COLO829 (cell line): ENCODE results near the gene PARP2.
"Not testable (repeated sequence)": the region's sequence is repeated elsewhere in the genome, so short reads cannot be mapped to it uniquely, and the experiment has no call there.

ENCODE experiments used
- DNase-seq: peaks from one replicate; pipeline ENCODE4 v3.0.0; 2012; ENCODE audit warnings: low spot score

PARP2 gene

GRCh38 chr14:20343092-20343861 lies at the start of gene PARP2:
Gene PARP2 (plus strand): TSS chr14:20343635. CDS start chr14:20343642, 7 bp downstream.
- peak; percentile 98 for DNase-seq

GRCh38 chr14:20294636-20295035 lies 48.8 kb upstream of the PARP2 start:
- no peak for DNase-seq

GRCh38 chr14:20295067-20295466 lies 48.4 kb upstream of the PARP2 start:
- no peak for DNase-seq

GRCh38 chr14:20302042-20302755 lies 41.2 kb upstream of the PARP2 start:
- no peak for DNase-seq

- peak; percentile 82 for DNase-seq
These were observed 38.0 kb upstream of the PARP2 start, which contains the start of gene TTC5 for GRCh38 chr14:20305265-20306078. Gene TTC5 (minus strand): TSS chr14:20305951. CDS start chr14:20305937, 14 bp downstream.

GRCh38 chr14:20306079-20306423 lies 37.4 kb upstream of the PARP2 start:
- DNase-seq, result no peak

- DNase-seq, result no peak
These were observed 29.4 kb upstream of the PARP2 start for GRCh38 chr14:20314026-20314425.

GRCh38 chr14:20317720-20318119 lies 25.7 kb upstream of the PARP2 start:
- no peak for DNase-seq

- DNase-seq, result peak; percentile 69
These were observed 16.2 kb upstream of the PARP2 start for GRCh38 chr14:20327005-20327869.

- no peak for DNase-seq
These were observed 14.7 kb upstream of the PARP2 start for GRCh38 chr14:20328705-20329104.

GRCh38 chr14:20329355-20329754 lies 14.1 kb upstream of the PARP2 start:
- DNase-seq, result no peak

- no peak for DNase-seq
These were observed 12.3 kb upstream of the PARP2 start for GRCh38 chr14:20331053-20331613.

GRCh38 chr14:20332431-20332787 lies 11.0 kb upstream of the PARP2 start:
- DNase-seq, result no peak

- DNase-seq, result peak; percentile 92
These were observed 10.5 kb upstream of the PARP2 start, which contains the start of gene CCNB1IP1 for GRCh38 chr14:20332788-20333493. Gene CCNB1IP1 (minus strand): TSS chr14:20333279. CDS start chr14:20316523, 16,756 bp downstream.

- no peak for DNase-seq
These were observed 10.0 kb upstream of the PARP2 start for GRCh38 chr14:20333494-20333841.

- no peak for DNase-seq
These were observed 9.4 kb upstream of the PARP2 start for GRCh38 chr14:20334017-20334416.

GRCh38 chr14:20341032-20341431 lies 2.4 kb upstream of the PARP2 start:
- not testable (repeated sequence) for DNase-seq

GRCh38 chr14:20341646-20342045 lies 1.8 kb upstream of the PARP2 start:
- DNase-seq, result no peak

GRCh38 chr14:20343862-20344220 lies 406 bp downstream of the PARP2 start:
- DNase-seq, result no peak

GRCh38 chr14:20345366-20345765 lies 1.9 kb downstream of the PARP2 start:
- DNase-seq, result no peak

- no peak for DNase-seq
These were observed 3.3 kb downstream of the PARP2 start for GRCh38 chr14:20346713-20347112.
